HEK293 (cell line): Measurements from ENCODE around the gene NFATC1.
A peak's percentile ranks its signal among the peaks of the same experiment; 100 is the strongest.

Experiments
- EGR2 ChIP-seq: fragments of 450-650 bp; formaldehyde crosslinking; IDR thresholded peaks from 2 replicates; pipeline ENCODE4 v1.5.1; 2016; ENCODE audit warnings: low read depth, missing biosample characterization, missing genetic modification characterization
- GFI1B ChIP-seq: fragments of 450-650 bp; formaldehyde crosslinking; IDR thresholded peaks from 2 replicates; pipeline ENCODE4 v1.5.1; 2016; ENCODE audit warnings: missing biosample characterization, missing genetic modification characterization
- GLIS1 ChIP-seq: fragments of 450-650 bp; formaldehyde crosslinking; IDR thresholded peaks from 2 replicates; pipeline ENCODE4 v1.5.1; 2016; ENCODE audit warnings: missing biosample characterization, missing genetic modification characterization
- MYNN ChIP-seq: fragments of 450-650 bp; formaldehyde crosslinking; IDR thresholded peaks from 2 replicates; pipeline ENCODE4 v1.5.1; 2016; ENCODE audit warnings: missing biosample characterization, missing genetic modification characterization, borderline replicate concordance
- OSR2 ChIP-seq: fragments of 450-650 bp; formaldehyde crosslinking; IDR thresholded peaks from 2 replicates; pipeline ENCODE4 v1.5.1; 2016; ENCODE audit warnings: missing biosample characterization, missing genetic modification characterization
- SALL2 ChIP-seq: fragments of 450-650 bp; formaldehyde crosslinking; IDR thresholded peaks from 2 replicates; pipeline ENCODE4 v1.5.0; 2017; ENCODE audit warnings: missing biosample characterization, mild to moderate bottlenecking, missing genetic modification characterization, borderline replicate concordance
- SP3 ChIP-seq: fragments of 450-650 bp; formaldehyde crosslinking; IDR thresholded peaks from 2 replicates; pipeline ENCODE4 v1.5.1; 2016; ENCODE audit warnings: missing biosample characterization, missing genetic modification characterization
- ZBTB20 ChIP-seq: fragments of 450-650 bp; formaldehyde crosslinking; IDR thresholded peaks from 2 replicates; pipeline ENCODE4 v1.5.1; 2016; ENCODE audit warnings: missing biosample characterization, missing genetic modification characterization
- ZBTB21 ChIP-seq: fragments of 450-650 bp; formaldehyde crosslinking; IDR thresholded peaks from 2 replicates; pipeline ENCODE4 v1.5.1; 2017; ENCODE audit warnings: missing biosample characterization, missing genetic modification characterization
- ZBTB7A ChIP-seq: fragments of 450-650 bp; formaldehyde crosslinking; IDR thresholded peaks from 2 replicates; pipeline ENCODE4 v1.5.1; 2016; ENCODE audit warnings: low read depth, missing biosample characterization, missing genetic modification characterization
- ZIC2 ChIP-seq: fragments of 450-650 bp; formaldehyde crosslinking; IDR thresholded peaks from 2 replicates; pipeline ENCODE4 v1.5.1; 2016; ENCODE audit warnings: missing biosample characterization, missing genetic modification characterization
- ZNF10 ChIP-seq: fragments of 450-650 bp; formaldehyde crosslinking; IDR thresholded peaks from 2 replicates; pipeline ENCODE4 v1.5.1; 2017; ENCODE audit warnings: missing biosample characterization, missing genetic modification characterization
- ZNF133 ChIP-seq: fragments of 450-650 bp; formaldehyde crosslinking; IDR thresholded peaks from 2 replicates; pipeline ENCODE4 v1.5.1; 2016; ENCODE audit warnings: missing biosample characterization, missing genetic modification characterization
- ZNF138 ChIP-seq: fragments of 450-650 bp; formaldehyde crosslinking; IDR thresholded peaks from 2 replicates; pipeline ENCODE4 v1.5.1; 2016; ENCODE audit warnings: missing biosample characterization, missing genetic modification characterization, borderline replicate concordance
- ZNF155 ChIP-seq: fragments of 450-650 bp; formaldehyde crosslinking; IDR thresholded peaks from 2 replicates; pipeline ENCODE4 v1.5.1; 2016; ENCODE audit warnings: missing biosample characterization, missing genetic modification characterization
- ZNF16 ChIP-seq: fragments of 450-650 bp; formaldehyde crosslinking; IDR thresholded peaks from 2 replicates; pipeline ENCODE4 v1.5.1; 2016; ENCODE audit warnings: low read depth, missing biosample characterization, missing genetic modification characterization
- ZNF2 ChIP-seq: fragments of 450-650 bp; formaldehyde crosslinking; IDR thresholded peaks from 2 replicates; pipeline ENCODE4 v1.5.1; 2016; ENCODE audit warnings: missing biosample characterization, missing genetic modification characterization
- ZNF214 ChIP-seq: fragments of 450-650 bp; formaldehyde crosslinking; IDR thresholded peaks from 2 replicates; pipeline ENCODE4 v1.5.1; 2017; ENCODE audit warnings: missing biosample characterization, mild to moderate bottlenecking, missing genetic modification characterization, borderline replicate concordance
- ZNF221 ChIP-seq: fragments of 450-650 bp; formaldehyde crosslinking; IDR thresholded peaks from 2 replicates; pipeline ENCODE4 v1.5.1; 2017; ENCODE audit warnings: missing biosample characterization, missing genetic modification characterization, borderline replicate concordance
- ZNF23 ChIP-seq: fragments of 450-650 bp; formaldehyde crosslinking; IDR thresholded peaks from 2 replicates; pipeline ENCODE4 v1.5.1; 2016; ENCODE audit warnings: missing biosample characterization, missing genetic modification characterization, borderline replicate concordance
- ZNF274 ChIP-seq, 2 experiments: fragments of 200-500 bp in 1 of 2; fragments of 450-650 bp in 1 of 2; sonication (Bioruptor generic) in 1 of 2; formaldehyde crosslinking in 1 of 2; IDR thresholded peaks; 2 replicates each; pipeline versions ENCODE4 v1.5.1 to v1.6.1; 2014 to 2016; ENCODE audit warnings: borderline replicate concordance in 1 of 2, inconsistent platforms in 1 of 2, low read length in 1 of 2, missing biosample characterization in 1 of 2, missing genetic modification characterization in 1 of 2
- ZNF350 ChIP-seq: fragments of 450-650 bp; formaldehyde crosslinking; IDR thresholded peaks from 2 replicates; pipeline ENCODE4 v1.5.0; 2017; ENCODE audit warnings: missing biosample characterization, mild to moderate bottlenecking, missing genetic modification characterization
- ZNF571 ChIP-seq: fragments of 450-650 bp; formaldehyde crosslinking; IDR thresholded peaks from 2 replicates; pipeline ENCODE4 v1.5.0; 2017; ENCODE audit warnings: missing biosample characterization, missing genetic modification characterization
- ZNF629 ChIP-seq: fragments of 450-650 bp; formaldehyde crosslinking; IDR thresholded peaks from 2 replicates; pipeline ENCODE4 v1.5.1; 2017; ENCODE audit warnings: missing biosample characterization, missing genetic modification characterization
- ZNF660 ChIP-seq: fragments of 450-650 bp; IDR thresholded peaks from 2 replicates; pipeline ENCODE4 v1.5.1; 2018; ENCODE audit warnings: missing biosample characterization, mild to moderate bottlenecking, missing genetic modification characterization
- ZNF768 ChIP-seq: fragments of 450-650 bp; formaldehyde crosslinking; IDR thresholded peaks from 2 replicates; pipeline ENCODE4 v1.5.1; 2018; ENCODE audit warnings: missing biosample characterization, mild to moderate bottlenecking, missing genetic modification characterization
- ZNF792 ChIP-seq: fragments of 450-650 bp; formaldehyde crosslinking; IDR thresholded peaks from 2 replicates; pipeline ENCODE4 v1.5.1; 2016; ENCODE audit warnings: missing biosample characterization, missing genetic modification characterization
- ZSCAN23 ChIP-seq: fragments of 450-650 bp; formaldehyde crosslinking; IDR thresholded peaks from 2 replicates; pipeline ENCODE4 v1.5.1; 2016; ENCODE audit warnings: missing biosample characterization, missing genetic modification characterization
- TF ChIP-seq, protein P1 (sequence below): fragments of 450-650 bp; formaldehyde crosslinking; IDR thresholded peaks from 2 replicates; pipeline ENCODE4 v1.5.1; 2016; ENCODE audit warnings: missing biosample characterization, missing genetic modification characterization
- TF ChIP-seq, protein P2 (sequence below): fragments of 450-650 bp; formaldehyde crosslinking; IDR thresholded peaks from 2 replicates; pipeline ENCODE4 v1.5.1; 2016; ENCODE audit warnings: missing biosample characterization, missing genetic modification characterization
- TF ChIP-seq, protein P3 (sequence below): fragments of 450-650 bp; formaldehyde crosslinking; IDR thresholded peaks from 2 replicates; pipeline ENCODE4 v1.5.1; 2016; ENCODE audit warnings: missing biosample characterization, missing genetic modification characterization

The NFATC1 gene

DNA sequence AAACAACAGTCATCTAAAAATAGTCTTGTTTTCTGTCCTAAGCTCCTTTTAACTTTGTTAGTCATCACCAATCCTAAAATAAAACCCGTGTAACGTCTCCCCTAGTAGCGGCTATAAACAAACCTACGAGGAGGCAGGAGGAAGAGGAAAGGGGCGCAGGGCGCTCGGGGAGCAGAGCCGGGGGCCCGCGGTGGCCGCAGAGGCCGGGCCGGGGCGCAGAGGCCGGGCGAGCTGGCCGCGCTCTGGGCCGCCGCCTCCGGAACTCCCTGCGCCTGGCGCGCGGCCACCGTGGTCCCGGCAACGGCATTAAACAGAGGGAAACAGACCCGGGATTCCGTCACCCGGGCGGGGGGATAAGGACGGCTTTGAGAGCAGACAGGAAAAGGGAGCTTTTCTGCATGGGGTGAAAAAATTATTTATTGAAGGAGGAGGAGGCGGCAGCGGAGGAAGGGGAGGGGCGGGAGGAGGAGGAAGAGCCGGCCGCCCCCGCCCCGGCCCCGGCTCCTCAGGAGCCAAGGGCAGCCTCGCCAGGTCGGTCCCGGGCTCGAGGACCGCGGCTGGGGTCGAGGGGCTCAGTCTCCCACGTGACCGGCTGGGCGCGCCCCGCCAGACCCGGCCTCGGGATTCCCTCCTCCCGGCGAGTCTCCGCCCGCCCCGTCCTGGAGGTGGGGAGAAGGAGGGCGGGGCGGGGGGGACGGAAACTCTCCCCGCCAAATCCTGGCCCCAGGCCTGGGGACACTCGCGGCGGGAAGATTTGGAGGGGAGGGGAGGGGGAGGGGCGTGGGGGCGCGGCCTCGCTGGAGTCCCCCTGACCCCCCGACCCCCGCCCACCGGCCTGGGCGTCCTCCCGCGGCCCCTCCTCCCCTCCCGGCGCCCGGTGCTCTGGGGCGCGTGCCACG is 1.8 kb upstream of the NFATC1 start (continued):
- TF ChIP-seq, protein P1, sequence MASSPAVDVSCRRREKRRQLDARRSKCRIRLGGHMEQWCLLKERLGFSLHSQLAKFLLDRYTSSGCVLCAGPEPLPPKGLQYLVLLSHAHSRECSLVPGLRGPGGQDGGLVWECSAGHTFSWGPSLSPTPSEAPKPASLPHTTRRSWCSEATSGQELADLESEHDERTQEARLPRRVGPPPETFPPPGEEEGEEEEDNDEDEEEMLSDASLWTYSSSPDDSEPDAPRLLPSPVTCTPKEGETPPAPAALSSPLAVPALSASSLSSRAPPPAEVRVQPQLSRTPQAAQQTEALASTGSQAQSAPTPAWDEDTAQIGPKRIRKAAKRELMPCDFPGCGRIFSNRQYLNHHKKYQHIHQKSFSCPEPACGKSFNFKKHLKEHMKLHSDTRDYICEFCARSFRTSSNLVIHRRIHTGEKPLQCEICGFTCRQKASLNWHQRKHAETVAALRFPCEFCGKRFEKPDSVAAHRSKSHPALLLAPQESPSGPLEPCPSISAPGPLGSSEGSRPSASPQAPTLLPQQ, result no peak; the same call in 1 of the 2 replicates
- TF ChIP-seq, protein P2, sequence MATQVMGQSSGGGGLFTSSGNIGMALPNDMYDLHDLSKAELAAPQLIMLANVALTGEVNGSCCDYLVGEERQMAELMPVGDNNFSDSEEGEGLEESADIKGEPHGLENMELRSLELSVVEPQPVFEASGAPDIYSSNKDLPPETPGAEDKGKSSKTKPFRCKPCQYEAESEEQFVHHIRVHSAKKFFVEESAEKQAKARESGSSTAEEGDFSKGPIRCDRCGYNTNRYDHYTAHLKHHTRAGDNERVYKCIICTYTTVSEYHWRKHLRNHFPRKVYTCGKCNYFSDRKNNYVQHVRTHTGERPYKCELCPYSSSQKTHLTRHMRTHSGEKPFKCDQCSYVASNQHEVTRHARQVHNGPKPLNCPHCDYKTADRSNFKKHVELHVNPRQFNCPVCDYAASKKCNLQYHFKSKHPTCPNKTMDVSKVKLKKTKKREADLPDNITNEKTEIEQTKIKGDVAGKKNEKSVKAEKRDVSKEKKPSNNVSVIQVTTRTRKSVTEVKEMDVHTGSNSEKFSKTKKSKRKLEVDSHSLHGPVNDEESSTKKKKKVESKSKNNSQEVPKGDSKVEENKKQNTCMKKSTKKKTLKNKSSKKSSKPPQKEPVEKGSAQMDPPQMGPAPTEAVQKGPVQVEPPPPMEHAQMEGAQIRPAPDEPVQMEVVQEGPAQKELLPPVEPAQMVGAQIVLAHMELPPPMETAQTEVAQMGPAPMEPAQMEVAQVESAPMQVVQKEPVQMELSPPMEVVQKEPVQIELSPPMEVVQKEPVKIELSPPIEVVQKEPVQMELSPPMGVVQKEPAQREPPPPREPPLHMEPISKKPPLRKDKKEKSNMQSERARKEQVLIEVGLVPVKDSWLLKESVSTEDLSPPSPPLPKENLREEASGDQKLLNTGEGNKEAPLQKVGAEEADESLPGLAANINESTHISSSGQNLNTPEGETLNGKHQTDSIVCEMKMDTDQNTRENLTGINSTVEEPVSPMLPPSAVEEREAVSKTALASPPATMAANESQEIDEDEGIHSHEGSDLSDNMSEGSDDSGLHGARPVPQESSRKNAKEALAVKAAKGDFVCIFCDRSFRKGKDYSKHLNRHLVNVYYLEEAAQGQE (tag by site-specific recombination), result no peak
- TF ChIP-seq ZNF274 (IDR thresholded peaks at IDR 0.05; ENCODE audit: low read length) (no peak), ZNF274 (tag by site-specific recombination; IDR thresholded peaks at IDR 0.05; ENCODE audit: borderline replicate concordance) (no peak), ZNF138 (tag by site-specific recombination) (no peak), ZNF629 (tag by site-specific recombination) (peak; percentile 59), ZNF16 (no peak), ZNF10 (tag by site-specific recombination) (no peak), GLIS1 (peak; percentile 67), EGR2 (tag by site-specific recombination) (peak; percentile 54; the same call in 1 of the 2 replicates), ZNF155 (tag by site-specific recombination) (no peak), MYNN (tag by site-specific recombination) (no peak), ZSCAN23 (tag by site-specific recombination) (no peak), GFI1B (no peak), ZBTB21 (tag by site-specific recombination) (no peak), ZNF2 (no peak), ZNF571 (tag by site-specific recombination) (no peak), ZNF350 (tag by site-specific recombination) (no peak), ZBTB20 (peak; percentile 94), ZNF221 (tag by site-specific recombination) (no peak), SP3 (peak; percentile 83), OSR2 (tag by site-specific recombination) (no peak), ZNF214 (tag by site-specific recombination) (no peak), ZNF768 (tag by site-specific recombination) (no peak), ZIC2 (no peak), ZNF133 (tag by site-specific recombination) (no peak), ZNF23 (tag by site-specific recombination) (no peak), SALL2 (tag by site-specific recombination) (no peak), ZBTB7A (tag by site-specific recombination) (no peak), ZNF792 (tag by site-specific recombination) (no peak), ZNF660 (tag by site-specific recombination) (0 out of 2 replicates have a peak, but pooled peaks have one; percentile 42)
- TF ChIP-seq, protein P3, sequence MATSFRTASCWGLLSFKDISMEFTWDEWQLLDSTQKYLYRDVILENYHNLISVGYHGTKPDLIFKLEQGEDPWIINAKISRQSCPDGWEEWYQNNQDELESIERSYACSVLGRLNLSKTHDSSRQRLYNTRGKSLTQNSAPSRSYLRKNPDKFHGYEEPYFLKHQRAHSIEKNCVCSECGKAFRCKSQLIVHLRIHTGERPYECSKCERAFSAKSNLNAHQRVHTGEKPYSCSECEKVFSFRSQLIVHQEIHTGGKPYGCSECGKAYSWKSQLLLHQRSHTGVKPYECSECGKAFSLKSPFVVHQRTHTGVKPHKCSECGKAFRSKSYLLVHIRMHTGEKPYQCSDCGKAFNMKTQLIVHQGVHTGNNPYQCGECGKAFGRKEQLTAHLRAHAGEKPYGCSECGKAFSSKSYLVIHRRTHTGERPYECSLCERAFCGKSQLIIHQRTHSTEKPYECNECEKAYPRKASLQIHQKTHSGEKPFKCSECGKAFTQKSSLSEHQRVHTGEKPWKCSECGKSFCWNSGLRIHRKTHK (tag by site-specific recombination), result no peak
